ENCODE data around the gene PRDM5. TPM values are rescaled to one million over a fixed set of nuclear protein-coding genes. Genes with fewer than 3 reads are reported as not detected.

PRDM5 gene
- total RNA-seq, 1 donor from 2014 or later = 6.5 TPM

GRCh38 chr4:120870279-120870673, 52.2 kb downstream of the PRDM5 start:
- Mint-ChIP-seq H3K4me1 (ENCODE audit: low read depth, unreplicated experiment) (no peaks in the 10 kb centered on the region), H3K27ac (ENCODE audit: unreplicated experiment) (no peak overlapping the region), H3K4me3 (ENCODE audit: unreplicated experiment) (no peak overlapping the region), H3K9me3 (ENCODE audit: unreplicated experiment) (no peaks in the 10 kb centered on the region), H3K36me3 (ENCODE audit: low read depth, unreplicated experiment) (no peaks in the 10 kb centered on the region), H3K27me3 (ENCODE audit: low read depth, unreplicated experiment) (no peaks in the 10 kb centered on the region)
- H3K79me2 ChIP-seq (ENCODE audit: insufficient read depth, low read length) = no peaks in the 10 kb centered on the region
- no peak overlapping the region for H3K4me3 ChIP-seq (ENCODE audit: insufficient read depth, low read depth, low read length)
- DNase-seq (ENCODE audit: low read depth) (no peak), FAIRE-seq (no peak)
- H4K20me1 ChIP-seq (ENCODE audit: insufficient read depth, low read length) = no peaks in the 10 kb centered on the region
- H3K4me2 ChIP-seq (ENCODE audit: low read length) = no peak overlapping the region
- H2AFZ ChIP-seq (ENCODE audit: low read depth, low read length) = no peak overlapping the region
- H3K9ac ChIP-seq (ENCODE audit: low read length) = no peak overlapping the region
- no peak overlapping the region for H3K27ac ChIP-seq (ENCODE audit: low read depth, low read length)
- TF ChIP-seq CTCF (IDR thresholded peaks at IDR 0.05; ENCODE audit: insufficient read depth, low read depth, low read length) = no peak
- no peak for TF ChIP-seq EZH2 (IDR thresholded peaks at IDR 0.05; ENCODE audit: insufficient read depth, low read length)
- H3K27me3 ChIP-seq (ENCODE audit: insufficient read depth, low read length) = no peaks in the 10 kb centered on the region
- no peaks in the 10 kb centered on the region for H3K9me3 ChIP-seq (ENCODE audit: insufficient read depth, low read depth, low read length)
- H3K36me3 ChIP-seq (ENCODE audit: insufficient read depth, low read length) = no peaks in the 10 kb centered on the region
- no peaks in the 10 kb centered on the region for H3K4me1 ChIP-seq (ENCODE audit: insufficient read depth, low read length)

- no peak overlapping the region for H3K27ac Mint-ChIP-seq (ENCODE audit: unreplicated experiment)
- H3K4me1 Mint-ChIP-seq (ENCODE audit: low read depth, unreplicated experiment) = no peaks in the 10 kb centered on the region
- peak overlapping the region; percentile 22 for H3K4me3 Mint-ChIP-seq (ENCODE audit: unreplicated experiment)
- H3K9me3 ChIP-seq (ENCODE audit: insufficient read depth, low read depth, low read length) = no peaks in the 10 kb centered on the region
- H3K27me3 Mint-ChIP-seq (ENCODE audit: low read depth, unreplicated experiment) = no peaks in the 10 kb centered on the region
- H3K4me1 ChIP-seq (ENCODE audit: insufficient read depth, low read length) = no peaks in the 10 kb centered on the region
- TF ChIP-seq CTCF (IDR thresholded peaks at IDR 0.05; ENCODE audit: insufficient read depth, low read depth, low read length) = no peak
- TF ChIP-seq EZH2 (IDR thresholded peaks at IDR 0.05; ENCODE audit: insufficient read depth, low read length) = no peak
- H2AFZ ChIP-seq (ENCODE audit: low read depth, low read length) = no peak overlapping the region
- no peak overlapping the region for H3K4me2 ChIP-seq (ENCODE audit: low read length)
- H3K27me3 ChIP-seq (ENCODE audit: insufficient read depth, low read length) = no peaks in the 10 kb centered on the region
- H3K36me3 Mint-ChIP-seq (ENCODE audit: low read depth, unreplicated experiment) = no peaks in the 10 kb centered on the region
- H3K36me3 ChIP-seq (ENCODE audit: insufficient read depth, low read length) = no peaks in the 10 kb centered on the region
- H4K20me1 ChIP-seq (ENCODE audit: insufficient read depth, low read length) = no peaks in the 10 kb centered on the region
- no peaks in the 10 kb centered on the region for H3K9me3 Mint-ChIP-seq (ENCODE audit: unreplicated experiment)
- H3K9ac ChIP-seq (ENCODE audit: low read length) = no peak overlapping the region
- FAIRE-seq = no peak
- no peak overlapping the region for H3K27ac ChIP-seq (ENCODE audit: low read depth, low read length)
- DNase-seq (ENCODE audit: low read depth) = no peak
- H3K79me2 ChIP-seq (ENCODE audit: insufficient read depth, low read length) = no peaks in the 10 kb centered on the region
- no peak overlapping the region for H3K4me3 ChIP-seq (ENCODE audit: insufficient read depth, low read depth, low read length)
Measured at GRCh38 chr4:120869613-120870278, 52.8 kb downstream of the PRDM5 start.

- H3K9ac ChIP-seq (ENCODE audit: low read length) = no peak overlapping the region
- Mint-ChIP-seq H3K4me1 (ENCODE audit: low read depth, unreplicated experiment) (no peaks in the 10 kb centered on the region), H3K36me3 (ENCODE audit: low read depth, unreplicated experiment) (no peaks in the 10 kb centered on the region), H3K9me3 (ENCODE audit: unreplicated experiment) (no peaks in the 10 kb centered on the region), H3K27me3 (ENCODE audit: low read depth, unreplicated experiment) (no peaks in the 10 kb centered on the region), H3K27ac (ENCODE audit: unreplicated experiment) (no peak overlapping the region), H3K4me3 (ENCODE audit: unreplicated experiment) (no peak overlapping the region)
- H3K27me3 ChIP-seq (ENCODE audit: insufficient read depth, low read length) = no peaks in the 10 kb centered on the region
- H3K9me3 ChIP-seq (ENCODE audit: insufficient read depth, low read depth, low read length) = no peaks in the 10 kb centered on the region
- H3K4me3 ChIP-seq (ENCODE audit: insufficient read depth, low read depth, low read length) = no peak overlapping the region
- no peak for FAIRE-seq
- H3K79me2 ChIP-seq (ENCODE audit: insufficient read depth, low read length) = no peaks in the 10 kb centered on the region
- H3K27ac ChIP-seq (ENCODE audit: low read depth, low read length) = no peak overlapping the region
- TF ChIP-seq EZH2 (IDR thresholded peaks at IDR 0.05; ENCODE audit: insufficient read depth, low read length) = no peak
- no peak for TF ChIP-seq CTCF (IDR thresholded peaks at IDR 0.05; ENCODE audit: insufficient read depth, low read depth, low read length)
- no peaks in the 10 kb centered on the region for H3K36me3 ChIP-seq (ENCODE audit: insufficient read depth, low read length)
- no peaks in the 10 kb centered on the region for H3K4me1 ChIP-seq (ENCODE audit: insufficient read depth, low read length)
- H2AFZ ChIP-seq (ENCODE audit: low read depth, low read length) = no peak overlapping the region
- no peak overlapping the region for H3K4me2 ChIP-seq (ENCODE audit: low read length)
- H4K20me1 ChIP-seq (ENCODE audit: insufficient read depth, low read length) = no peaks in the 10 kb centered on the region
- no peak for DNase-seq (ENCODE audit: low read depth)
Measured at GRCh38 chr4:120867506-120867905, 55.0 kb downstream of the PRDM5 start.
